HG02981 (cell line): ENCODE measurements around the gene ITGA8.

Experiments used
- ATAC-seq: cut with Tn5 transposase; IDR thresholded peaks from one replicate; pipeline ENCODE4 v1.9.1; 2021; ENCODE audit warnings: mild to moderate bottlenecking, moderate library complexity; ENCODE audit not compliant: unreplicated experiment

The ITGA8 gene

DNA sequence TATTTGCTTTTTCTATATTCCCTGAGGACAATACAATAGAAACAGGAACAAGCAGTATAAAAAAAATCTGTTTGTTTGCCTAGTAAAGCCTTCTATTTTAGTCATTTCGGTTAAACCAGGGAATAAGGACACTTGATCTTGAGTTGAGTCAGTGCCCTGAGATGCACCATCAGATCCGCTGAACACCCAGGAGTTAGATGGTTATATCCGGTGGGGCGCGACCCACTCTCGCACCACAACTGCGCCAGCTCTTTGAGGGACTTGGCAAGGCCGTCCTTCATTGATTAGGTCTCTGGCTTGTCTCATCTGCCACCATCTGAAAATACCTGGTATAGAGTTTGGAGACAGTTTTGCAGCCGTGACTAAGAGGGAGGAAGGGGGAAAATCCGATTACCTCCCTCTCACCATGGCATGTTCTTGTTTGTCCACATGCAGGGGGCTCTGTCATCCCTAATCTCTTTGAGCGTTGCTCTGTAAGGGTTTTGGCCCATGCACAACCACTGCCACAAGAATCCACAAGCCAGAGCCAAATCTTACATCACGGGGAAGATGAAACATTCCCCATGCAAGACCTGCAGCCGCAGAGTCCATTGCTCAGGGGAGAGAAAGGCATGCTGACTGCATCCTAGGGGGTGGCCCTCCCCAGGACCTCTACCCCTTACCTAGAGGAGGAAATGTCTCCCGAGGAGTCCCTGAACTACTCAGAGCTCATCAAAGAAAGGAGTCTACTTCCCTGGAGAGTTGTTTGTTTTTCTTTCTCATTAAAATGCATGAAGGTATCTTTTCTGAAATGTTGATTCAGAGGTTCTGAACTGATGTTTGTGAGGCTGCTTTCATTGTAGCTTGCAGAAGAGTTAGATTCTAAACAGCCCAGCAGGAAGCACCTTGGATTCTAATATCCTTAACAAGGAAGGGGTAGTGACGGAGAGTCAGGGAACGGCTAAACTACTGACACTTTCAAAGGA lies 247.0 kb downstream of the ITGA8 start:
- no peak for ATAC-seq

- no peak for ATAC-seq
These were observed 247.7 kb downstream of the ITGA8 start for GRCh38 chr10:15472008-15472407.

GRCh38 chr10:15469111-15469510 lies 250.6 kb downstream of the ITGA8 start:
- no peak for ATAC-seq

GRCh38 chr10:15464381-15464780 lies 255.3 kb downstream of the ITGA8 start:
- no peak for ATAC-seq
